Caco-2 (cell line): ENCODE results near the gene SMYD3. TPM values are rescaled to one million over a fixed set of nuclear protein-coding genes. Genes with fewer than 3 reads are reported as not detected.

Experiments used
- BruUV-seq: library from RNA; stranded (reverse); fragments of 400-500 nt; replicated peaks from 2 replicates; lab custom pipeline; 2021; lab: Mats Ljungman, UMichigan
- CTCF ChIA-PET: fragments of 300-600 bp; sonication (Branson Sonifier 250); formaldehyde crosslinking; loops from one replicate; lab custom pipeline; 2022; ENCODE audit warnings: antibody characterized with exemption; lab: Charles Lee
- POLR2A ChIA-PET: fragments of 300-600 bp; sonication (Branson Sonifier 250); formaldehyde crosslinking; loops from one replicate; lab custom pipeline; 2022; ENCODE audit warnings: antibody characterized with exemption; lab: Charles Lee
- DNase-seq, 2 experiments: peaks; one replicate each; pipeline versions ENCODE4 v3.0.0 to v3.0.0-alpha.2; 2020 to 2022
- H3K27me3 ChIP-seq: replicated peaks from 2 replicates; pipeline ENCODE4 v1.6.0; 2011; ENCODE audit warnings: low read length; ENCODE audit not compliant: control insufficient read depth, insufficient read depth
- H3K36me3 ChIP-seq: 2 replicates; pipeline ENCODE4 v1.5.1; 2011; ENCODE audit warnings: low read length; ENCODE audit not compliant: control insufficient read depth, insufficient read depth
- H3K4me1 ChIP-seq: fragments of 250-450 bp; sonication (Bioruptor Pico); 2 replicates; pipeline ENCODE4 v1.5.1; 2020; ENCODE audit warnings: mild to moderate bottlenecking
- H3K4me3 ChIP-seq: 2 replicates; pipeline ENCODE4 v1.5.1; 2011; ENCODE audit warnings: low read depth, mild to moderate bottlenecking, control low read depth, low read length
- H3K9me3 ChIP-seq: fragments of 250-450 bp; sonication (Bioruptor Pico); 2 replicates; pipeline ENCODE4 v1.5.1; 2020; ENCODE audit warnings: mild to moderate bottlenecking, moderate library complexity
- H3K27ac Mint-ChIP-seq: one replicate; pipeline ENCODE4 v1.8.0; 2022; ENCODE audit warnings: mixed read lengths; ENCODE audit not compliant: unreplicated experiment
- H3K27me3 Mint-ChIP-seq: one replicate; pipeline ENCODE4 v1.8.0; 2022; ENCODE audit warnings: mixed read lengths; ENCODE audit not compliant: insufficient read depth, unreplicated experiment
- H3K36me3 Mint-ChIP-seq: one replicate; pipeline ENCODE4 v1.8.0; 2022; ENCODE audit warnings: mild to moderate bottlenecking, mixed read lengths; ENCODE audit not compliant: insufficient read depth, unreplicated experiment
- H3K4me1 Mint-ChIP-seq: one replicate; pipeline ENCODE4 v1.8.0; 2022; ENCODE audit warnings: low read depth, mixed read lengths; ENCODE audit not compliant: unreplicated experiment
- H3K4me3 Mint-ChIP-seq: one replicate; pipeline ENCODE4 v1.8.0; 2022; ENCODE audit warnings: mild to moderate bottlenecking, moderate library complexity, mixed read lengths; ENCODE audit not compliant: unreplicated experiment
- H3K9me3 Mint-ChIP-seq: one replicate; pipeline ENCODE4 v1.8.0; 2022; ENCODE audit warnings: mixed read lengths; ENCODE audit not compliant: unreplicated experiment
- CTCF ChIP-seq, 2 experiments: fragments of 200-600 bp in 1 of 2; IDR thresholded peaks; 1 replicate in 1 of 2; 2 replicates in 1 of 2; pipeline versions ENCODE4 v1.5.1 to v1.8.0; 2011 to 2022; ENCODE audit warnings: antibody characterized with exemption in 1 of 2, control low read depth in 1 of 2, inconsistent platforms in 1 of 2, low read depth in 1 of 2, low read length in 1 of 2, mild to moderate bottlenecking in 1 of 2, moderate library complexity in 1 of 2; ENCODE audit not compliant: insufficient read depth in 1 of 2, severe bottlenecking in 1 of 2, unreplicated experiment in 1 of 2
- intact Hi-C: fragments of 100-400 bp; cut with micrococcal nuclease; formaldehyde crosslinking; loops from one replicate; pipeline ENCODE4 v1.10.0; 2022; ENCODE audit not compliant: unreplicated experiment
- total RNA-seq: library from RNA; stranded (reverse); gene quantifications from 2 replicates; pipeline ENCODE4 v1.2.3, GENCODE V29; 2022

Gene SMYD3
- total RNA-seq, 1 experiment from 2014 or later = 33.0 TPM

- DNase-seq = no peak
- Mint-ChIP-seq H3K4me3 (no peak overlapping the region), H3K9me3 (no peaks in the 10 kb centered on the region), H3K27me3 (no peaks in the 10 kb centered on the region), H3K4me1 (no peaks in the 10 kb centered on the region), H3K36me3 (no peaks in the 10 kb centered on the region), H3K27ac (no peak overlapping the region)
- TF ChIP-seq CTCF (IDR thresholded peaks at IDR 0.05; ENCODE audit: insufficient read depth in 1 of 2, low read depth in 1 of 2, low read length in 1 of 2, severe bottlenecking in 1 of 2, unreplicated experiment in 1 of 2) = no peak
- BruUV-seq = no TSS peak
- H3K4me1 ChIP-seq = no peaks in the 10 kb centered on the region
- H3K27me3 ChIP-seq = no peaks in the 10 kb centered on the region
- H3K9me3 ChIP-seq = no peaks in the 10 kb centered on the region
- intact Hi-C loops = no loop called here
- ChIA-PET CTCF (no interaction called here), POLR2A (no interaction called here)
- no peaks in the 10 kb centered on the region for H3K36me3 ChIP-seq
- H3K4me3 ChIP-seq = no peak overlapping the region
Observed at GRCh38 chr1:246155923-246156322, 351.2 kb downstream of the SMYD3 start.

GRCh38 chr1:246153796-246154212 lies 353.3 kb downstream of the SMYD3 start:
- no peak for TF ChIP-seq CTCF (IDR thresholded peaks at IDR 0.05; ENCODE audit: insufficient read depth in 1 of 2, low read depth in 1 of 2, low read length in 1 of 2, severe bottlenecking in 1 of 2, unreplicated experiment in 1 of 2)
- Mint-ChIP-seq H3K27ac (no peak overlapping the region), H3K27me3 (no peaks in the 10 kb centered on the region), H3K36me3 (no peaks in the 10 kb centered on the region), H3K9me3 (peaks cover 5% of the 10 kb centered on the region), H3K4me3 (no peak overlapping the region), H3K4me1 (no peaks in the 10 kb centered on the region)
- Histone ChIP-seq H3K4me1 (no peaks in the 10 kb centered on the region), H3K9me3 (no peaks in the 10 kb centered on the region), H3K36me3 (no peaks in the 10 kb centered on the region), H3K27me3 (no peaks in the 10 kb centered on the region), H3K4me3 (no peak overlapping the region)
- ChIA-PET CTCF (no interaction called here), POLR2A (no interaction called here)
- no peak for DNase-seq
- intact Hi-C loops = no loop called here
- BruUV-seq = no TSS peak

- no peak overlapping the region for H3K4me3 ChIP-seq
- Mint-ChIP-seq H3K36me3 (no peaks in the 10 kb centered on the region), H3K4me1 (no peaks in the 10 kb centered on the region), H3K4me3 (no peak overlapping the region), H3K27me3 (no peaks in the 10 kb centered on the region), H3K27ac (no peak overlapping the region), H3K9me3 (peaks cover 12% of the 10 kb centered on the region)
- intact Hi-C loops = no loop called here
- DNase-seq = no peak
- no TSS peak for BruUV-seq
- POLR2A ChIA-PET = no interaction called here
- CTCF ChIA-PET = no interaction called here
- H3K36me3 ChIP-seq = no peaks in the 10 kb centered on the region; the same call in 1 of the 2 replicates
- H3K9me3 ChIP-seq = peaks cover 6% of the 10 kb centered on the region
- no peaks in the 10 kb centered on the region for H3K4me1 ChIP-seq
- H3K27me3 ChIP-seq = no peaks in the 10 kb centered on the region
- no peak for TF ChIP-seq CTCF (IDR thresholded peaks at IDR 0.05; ENCODE audit: insufficient read depth in 1 of 2, low read depth in 1 of 2, low read length in 1 of 2, severe bottlenecking in 1 of 2, unreplicated experiment in 1 of 2)
Observed at GRCh38 chr1:246152986-246153431, 354.1 kb downstream of the SMYD3 start.
